Adrenal gland (tissue), 5 donors: ENCODE results near the gene SLC33A1.

Experiments
- POLR2A ChIP-seq, 2 donors: fragments of 450-650 bp; IDR thresholded peaks; one replicate each; pipeline ENCODE4 v1.6.1; 2017; ENCODE audit warnings: antibody characterized with exemption in 2 of 2, mild to moderate bottlenecking in 2 of 2, moderate library complexity in 1 of 2
- TF ChIP-seq, protein P1 (sequence below), 6 experiments: fragments of 450-650 bp in 4 of 6; fragments of 200-600 bp in 2 of 6; sonication (generic) in 1 of 6; IDR thresholded peaks; 1 replicate in 5 of 6; 2 replicates in 1 of 6; pipeline versions ENCODE4 v1.5.1 to v1.8.0; 2016 to 2021; ENCODE audit warnings: antibody characterized with exemption in 6 of 6, mild to moderate bottlenecking in 2 of 6, moderate library complexity in 1 of 6
- donor health status: DM: no; HTN: no; CAD: no.

DNA sequence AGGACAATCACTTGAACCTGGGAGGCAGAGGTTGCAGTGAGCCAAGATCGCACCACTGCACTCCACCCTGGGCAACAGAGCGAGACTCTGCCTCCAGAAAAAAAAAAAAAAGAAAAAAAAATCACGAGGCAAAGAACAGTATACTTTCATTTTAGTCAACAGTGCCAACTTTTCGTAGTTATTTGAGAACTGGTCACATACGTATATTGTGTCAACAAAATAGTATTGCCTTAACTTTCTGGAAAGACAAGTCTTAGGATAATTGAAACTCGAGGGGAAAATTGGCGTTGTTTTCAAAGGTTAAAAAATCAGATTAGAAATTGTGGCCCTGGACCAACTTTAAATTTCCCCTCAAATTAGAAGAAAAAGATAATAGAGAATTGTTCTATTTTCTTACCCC is 30.1 kb upstream of the SLC33A1 start:
- TF ChIP-seq, protein P1, sequence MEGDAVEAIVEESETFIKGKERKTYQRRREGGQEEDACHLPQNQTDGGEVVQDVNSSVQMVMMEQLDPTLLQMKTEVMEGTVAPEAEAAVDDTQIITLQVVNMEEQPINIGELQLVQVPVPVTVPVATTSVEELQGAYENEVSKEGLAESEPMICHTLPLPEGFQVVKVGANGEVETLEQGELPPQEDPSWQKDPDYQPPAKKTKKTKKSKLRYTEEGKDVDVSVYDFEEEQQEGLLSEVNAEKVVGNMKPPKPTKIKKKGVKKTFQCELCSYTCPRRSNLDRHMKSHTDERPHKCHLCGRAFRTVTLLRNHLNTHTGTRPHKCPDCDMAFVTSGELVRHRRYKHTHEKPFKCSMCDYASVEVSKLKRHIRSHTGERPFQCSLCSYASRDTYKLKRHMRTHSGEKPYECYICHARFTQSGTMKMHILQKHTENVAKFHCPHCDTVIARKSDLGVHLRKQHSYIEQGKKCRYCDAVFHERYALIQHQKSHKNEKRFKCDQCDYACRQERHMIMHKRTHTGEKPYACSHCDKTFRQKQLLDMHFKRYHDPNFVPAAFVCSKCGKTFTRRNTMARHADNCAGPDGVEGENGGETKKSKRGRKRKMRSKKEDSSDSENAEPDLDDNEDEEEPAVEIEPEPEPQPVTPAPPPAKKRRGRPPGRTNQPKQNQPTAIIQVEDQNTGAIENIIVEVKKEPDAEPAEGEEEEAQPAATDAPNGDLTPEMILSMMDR (IDR thresholded peaks at IDR 0.05), result no peak
- TF ChIP-seq POLR2A (IDR thresholded peaks at IDR 0.05), result no peak
